ENCODE results near the gene G6PC2.
"Not testable (repeated sequence)": the region's sequence is repeated elsewhere in the genome, so short reads cannot be mapped to it uniquely, and the experiment has no call there.

Gene G6PC2

GRCh38 chr2:168907940-168908662 lies 7.0 kb downstream of the G6PC2 start:
- DNase-seq: no peak

- DNase-seq: no peak
Measured at GRCh38 chr2:168910330-168910729, 9.2 kb downstream of the G6PC2 start.

DNA sequence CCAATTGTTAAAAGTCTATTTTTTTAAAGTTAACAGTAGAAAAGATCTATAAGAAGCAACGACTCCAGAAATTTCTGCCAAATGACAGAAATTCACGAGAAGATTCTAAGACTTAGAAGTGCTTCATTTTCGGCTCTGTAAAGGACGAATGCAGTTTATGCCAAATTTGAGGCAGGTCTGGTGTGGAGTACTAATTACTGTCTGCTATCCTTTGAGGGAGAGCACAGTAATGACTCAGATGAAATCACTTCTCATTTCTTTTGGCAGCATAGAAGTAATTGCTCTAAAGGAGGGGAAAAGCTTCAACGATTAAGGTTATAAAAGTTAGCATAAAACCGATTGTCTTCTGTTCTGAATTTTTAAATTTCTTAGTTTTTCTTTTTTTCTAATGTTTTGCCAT lies 11.4 kb downstream of the G6PC2 start:
- DNase-seq: no peak

DNA sequence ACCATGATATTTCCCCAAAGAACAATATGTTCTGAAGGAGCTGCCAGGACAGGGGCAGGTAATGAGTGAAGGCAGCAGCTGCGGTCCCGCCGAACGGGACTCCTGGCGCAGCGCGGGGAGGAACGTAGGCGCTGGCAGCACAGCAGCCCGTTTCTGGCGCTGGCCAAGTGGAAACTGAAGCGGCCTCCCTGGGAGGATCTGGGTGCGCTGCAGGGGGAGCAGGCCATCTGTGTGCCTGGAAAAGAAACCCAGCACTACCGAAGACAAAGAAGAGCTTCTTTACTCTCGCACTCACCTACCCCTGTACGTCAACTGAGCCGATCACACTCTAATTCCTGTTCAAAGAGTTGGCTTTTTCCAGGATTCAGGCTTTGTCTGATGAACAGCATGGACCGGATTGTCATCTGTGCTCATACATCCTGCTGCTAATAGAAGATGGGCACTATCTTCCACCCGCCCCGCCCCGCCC lies 11.8 kb downstream of the G6PC2 start:
- DNase-seq: no peak

- DNase-seq: no peak
Measured at GRCh38 chr2:168913495-168913894, 12.4 kb downstream of the G6PC2 start.

- no peak for DNase-seq
Measured at GRCh38 chr2:168915441-168916330, 14.6 kb downstream of the G6PC2 start.

DNA sequence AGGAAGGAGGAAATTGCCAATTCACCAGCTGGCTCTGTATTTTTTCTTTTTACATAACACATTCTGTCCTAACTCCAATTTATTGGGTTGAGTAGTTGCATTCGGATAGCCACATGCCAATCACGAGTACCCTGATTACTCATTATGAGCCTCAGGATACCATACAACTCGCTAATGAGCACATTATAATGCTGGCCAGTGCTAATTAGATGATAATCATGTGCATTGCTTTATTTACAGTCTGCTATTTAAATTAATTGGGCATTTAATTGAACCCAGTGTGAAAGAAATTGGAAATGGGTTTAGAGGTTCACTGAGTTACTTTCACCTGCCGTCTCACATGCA lies 15.2 kb downstream of the G6PC2 start:
- no peak for DNase-seq

GRCh38 chr2:168920504-168921157 lies 19.5 kb downstream of the G6PC2 start:
- no peak for DNase-seq

GRCh38 chr2:168926621-168927386 lies 25.7 kb downstream of the G6PC2 start:
- DNase-seq: no peak

- DNase-seq: no peak
Measured at GRCh38 chr2:168928113-168928831, 27.2 kb downstream of the G6PC2 start.

DNA sequence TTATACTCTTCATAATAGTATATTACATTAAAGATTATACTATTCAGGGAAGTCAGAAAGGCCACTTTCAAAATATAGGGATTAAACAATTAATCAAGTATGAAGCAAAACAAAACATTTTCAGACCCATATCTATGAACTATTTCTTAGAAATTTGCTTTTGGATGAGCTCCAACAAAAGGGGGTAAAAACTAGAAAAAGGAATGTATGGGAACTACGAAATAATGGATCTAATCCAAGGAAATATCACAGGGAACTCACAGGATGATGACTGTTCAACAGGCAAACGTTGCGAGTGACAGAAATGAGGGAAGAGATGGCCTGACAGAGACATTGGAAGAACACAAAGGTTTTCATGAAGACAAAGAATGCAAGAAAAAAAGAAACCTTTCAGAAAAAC lies 27.9 kb downstream of the G6PC2 start:
- DNase-seq: no peak

DNA sequence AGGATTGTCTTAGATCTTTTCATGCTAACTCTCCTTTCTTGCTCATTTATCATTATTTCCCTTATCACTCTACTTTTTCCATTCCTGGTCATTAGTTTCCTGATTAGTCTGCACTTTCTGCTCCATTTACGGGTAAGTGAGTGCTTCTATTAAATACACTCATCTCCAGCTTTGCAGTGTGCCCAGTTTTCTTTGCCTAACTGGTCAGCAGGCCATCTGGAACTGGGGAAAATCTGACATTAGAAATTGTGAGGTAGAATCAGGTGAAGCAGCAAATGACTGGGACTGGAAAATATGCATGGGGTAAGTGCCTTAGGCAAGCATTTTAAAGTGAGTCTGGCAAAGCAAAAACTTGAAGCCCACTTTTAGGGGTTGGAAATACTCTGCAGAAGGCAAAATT lies 29.2 kb downstream of the G6PC2 start:
- DNase-seq: no peak

GRCh38 chr2:168932174-168932573 lies 31.1 kb downstream of the G6PC2 start:
- DNase-seq: not testable (repeated sequence)

GRCh38 chr2:168934826-168935225 lies 33.7 kb downstream of the G6PC2 start:
- DNase-seq: no peak

DNA sequence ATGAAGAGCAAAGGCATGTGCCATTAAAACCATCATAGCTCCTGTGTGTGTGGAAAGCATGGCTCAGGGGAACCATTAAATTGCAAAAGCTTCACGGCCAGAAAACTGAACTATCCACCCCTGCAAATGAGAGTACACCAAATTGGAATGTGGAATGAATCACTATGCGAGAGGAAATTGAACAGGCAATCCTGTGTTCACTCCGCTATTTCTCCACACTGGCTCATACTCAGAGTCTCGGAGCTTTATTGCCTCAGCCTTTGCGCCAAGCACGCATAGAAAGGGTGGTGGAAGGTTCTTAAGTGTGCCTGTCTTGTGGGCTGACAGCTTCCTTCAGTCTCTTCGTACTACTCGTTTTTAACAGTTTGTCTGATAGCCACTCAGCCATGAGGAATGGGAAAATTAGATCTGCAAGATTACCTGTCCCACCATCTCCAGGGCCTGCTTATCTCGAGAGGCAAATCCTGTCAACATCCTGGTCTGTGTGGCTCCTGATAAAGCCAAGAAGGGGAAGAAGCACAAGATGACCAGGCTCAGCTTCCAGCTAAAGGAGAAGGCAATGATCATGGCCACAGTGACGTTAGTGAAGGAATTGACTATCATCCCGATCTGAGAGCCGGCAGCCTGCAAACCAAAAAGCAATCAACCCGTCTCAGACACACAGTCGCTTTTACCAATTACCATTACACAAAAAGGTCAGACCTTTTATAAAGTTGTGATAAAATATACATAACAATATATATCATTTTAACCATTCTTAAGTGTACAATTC lies 34.9 kb downstream of the G6PC2 start:
- no peak for DNase-seq

DNA sequence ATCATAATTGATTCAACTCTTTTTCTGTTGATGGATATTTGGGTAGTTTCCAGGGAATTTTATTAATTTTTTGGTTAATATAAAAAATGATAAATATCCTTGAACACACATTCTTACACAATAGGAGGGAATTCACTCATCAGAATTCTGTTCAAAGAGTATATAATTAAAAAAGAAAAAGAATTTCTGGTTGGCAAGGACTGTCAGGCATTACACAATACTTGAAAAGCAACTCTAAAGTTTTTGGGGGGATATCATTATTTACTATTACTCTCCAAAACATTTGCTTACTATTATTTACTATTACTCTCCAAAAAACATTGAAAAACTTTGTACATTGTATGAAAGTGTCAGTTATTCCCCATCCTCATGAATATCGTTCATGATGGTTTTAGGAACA lies 38.0 kb downstream of the G6PC2 start:
- no peak for DNase-seq

DNA sequence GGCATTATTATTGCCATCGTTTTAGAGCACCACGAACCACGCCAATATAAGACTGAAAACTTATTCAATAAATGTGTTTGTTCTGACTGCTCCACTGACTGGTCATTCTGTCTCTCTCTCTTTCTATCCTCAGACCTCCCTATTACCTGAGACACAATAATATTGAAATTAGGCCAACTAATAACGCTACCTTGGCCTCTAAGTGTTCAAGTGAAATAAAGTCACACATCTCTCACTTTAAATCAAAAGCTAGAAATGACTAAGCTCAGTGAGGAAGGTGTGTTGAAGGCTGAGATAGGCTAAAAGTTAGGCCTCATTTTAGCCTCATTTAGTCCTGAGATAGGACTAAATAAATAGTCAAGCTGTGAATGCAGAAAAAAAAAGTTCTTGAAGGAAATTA lies 38.8 kb downstream of the G6PC2 start:
- DNase-seq: no peak

DNA sequence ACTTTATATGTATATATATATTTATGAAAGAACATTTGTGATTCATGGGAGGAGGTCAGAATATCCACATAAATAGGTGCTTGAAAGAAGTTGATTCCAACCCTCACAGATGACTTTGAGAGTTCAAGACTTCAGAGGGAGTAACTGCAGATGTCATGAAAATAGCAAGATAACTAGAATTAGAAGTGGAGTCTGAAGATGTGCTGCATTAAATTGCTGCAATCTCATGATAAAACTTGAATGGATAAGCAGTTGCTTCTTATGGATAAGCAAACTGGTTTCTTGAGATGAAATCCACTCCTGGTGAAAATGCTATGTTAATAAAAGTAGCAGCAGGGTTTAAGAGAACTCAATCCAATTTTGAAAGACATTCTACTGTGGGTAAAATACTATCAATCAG lies 40.2 kb downstream of the G6PC2 start:
- no peak for DNase-seq

DNA sequence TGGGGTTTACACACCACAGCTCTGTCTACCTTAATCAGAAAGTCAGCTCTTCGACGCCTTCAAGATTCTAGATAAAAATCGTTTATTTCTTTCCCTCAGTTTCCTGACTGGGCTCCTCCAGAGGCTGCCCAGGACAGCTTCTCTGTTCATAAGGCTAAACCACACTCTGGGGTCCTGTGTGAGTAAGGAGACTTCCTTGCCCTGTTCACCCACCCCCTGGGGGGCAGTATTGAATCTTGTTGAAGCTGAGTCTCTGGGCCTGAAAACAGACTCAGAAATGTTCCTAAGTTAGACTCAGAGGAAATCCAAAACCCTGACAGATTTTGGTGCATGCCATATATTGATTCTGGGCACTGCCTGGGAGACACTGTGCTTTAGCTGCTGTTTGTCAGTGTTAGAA lies 43.0 kb downstream of the G6PC2 start:
- DNase-seq: no peak

- DNase-seq: no peak
Measured at GRCh38 chr2:168945508-168945907, 44.4 kb downstream of the G6PC2 start.

DNA sequence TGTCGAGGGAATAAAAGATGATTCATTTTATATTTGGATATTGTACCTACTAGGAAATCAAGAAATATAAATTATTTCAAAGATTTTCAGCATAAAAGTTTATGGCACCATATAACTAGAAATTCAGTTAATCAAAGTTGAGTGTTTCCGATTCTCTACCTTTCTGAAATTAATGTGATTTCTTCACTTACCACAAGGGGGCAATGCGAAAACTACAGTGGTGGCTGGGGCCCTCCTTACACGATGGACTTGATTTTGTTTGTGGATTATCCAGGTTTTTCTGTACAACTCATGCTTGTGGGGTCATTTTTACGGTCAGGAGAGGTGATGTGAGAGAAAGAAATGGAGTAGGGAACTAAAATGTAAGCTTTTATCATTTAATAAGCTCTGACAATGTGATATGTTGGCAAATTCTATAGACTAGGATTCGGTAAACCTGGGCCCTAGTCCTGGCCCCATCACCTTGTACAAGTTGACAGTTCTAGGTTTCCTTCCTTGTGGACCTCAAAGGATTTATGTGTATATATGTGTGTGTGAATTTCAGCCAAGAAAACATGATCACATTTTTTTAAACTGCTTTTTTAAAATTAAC lies 47.6 kb downstream of the G6PC2 start:
- DNase-seq: no peak

Data from stimulated activated CD4-positive, alpha-beta T cell treated with anti-CD3 and anti-CD28 coated beads, Interleukin-1b, Interleukin-23, amount 100 ng/mL, for 48 hours (primary cell).